Stimulated activated CD4-positive, alpha-beta T cell treated with anti-CD3 and anti-CD28 coated beads, Interleukin-1b, Interleukin-23, amount 100 ng/mL, for 1 hour (primary cell): ENCODE results near the gene SCN4A.
"Not testable (repeated sequence)": the region's sequence is repeated elsewhere in the genome, so short reads cannot be mapped to it uniquely, and the experiment has no call there.

Experiments
- DNase-seq, 2 donors: peaks; one replicate each; pipeline ENCODE4 v3.0.0-alpha.2; 2020; ENCODE audit warnings: low read depth in 2 of 2

Gene SCN4A

DNA sequence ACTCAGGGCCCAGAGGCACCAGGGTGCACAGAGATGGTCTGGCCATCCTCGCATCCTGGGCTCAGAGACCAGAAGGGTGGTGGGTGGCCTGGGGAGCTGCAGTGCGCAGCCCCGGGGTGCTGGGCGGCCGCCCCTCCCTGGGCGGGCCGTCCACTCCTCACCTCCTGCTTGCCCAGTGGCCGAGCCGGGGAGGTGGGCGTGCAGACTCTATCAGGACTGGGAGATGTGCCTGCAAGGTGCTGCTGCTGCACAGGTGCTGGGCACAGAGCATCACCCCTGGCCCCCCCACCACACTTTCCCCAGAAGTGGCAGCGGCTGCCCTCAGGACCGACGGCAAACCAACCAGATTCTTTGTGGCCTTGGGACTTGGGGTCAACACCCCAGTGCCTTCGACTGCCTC, at the start of gene SCN4A:
TSS of gene SCN4A (minus strand) at position 123 of the 400 bp plus-strand sequence. CDS start at position 46, 77 bp downstream.
- DNase-seq = no peak

DNA sequence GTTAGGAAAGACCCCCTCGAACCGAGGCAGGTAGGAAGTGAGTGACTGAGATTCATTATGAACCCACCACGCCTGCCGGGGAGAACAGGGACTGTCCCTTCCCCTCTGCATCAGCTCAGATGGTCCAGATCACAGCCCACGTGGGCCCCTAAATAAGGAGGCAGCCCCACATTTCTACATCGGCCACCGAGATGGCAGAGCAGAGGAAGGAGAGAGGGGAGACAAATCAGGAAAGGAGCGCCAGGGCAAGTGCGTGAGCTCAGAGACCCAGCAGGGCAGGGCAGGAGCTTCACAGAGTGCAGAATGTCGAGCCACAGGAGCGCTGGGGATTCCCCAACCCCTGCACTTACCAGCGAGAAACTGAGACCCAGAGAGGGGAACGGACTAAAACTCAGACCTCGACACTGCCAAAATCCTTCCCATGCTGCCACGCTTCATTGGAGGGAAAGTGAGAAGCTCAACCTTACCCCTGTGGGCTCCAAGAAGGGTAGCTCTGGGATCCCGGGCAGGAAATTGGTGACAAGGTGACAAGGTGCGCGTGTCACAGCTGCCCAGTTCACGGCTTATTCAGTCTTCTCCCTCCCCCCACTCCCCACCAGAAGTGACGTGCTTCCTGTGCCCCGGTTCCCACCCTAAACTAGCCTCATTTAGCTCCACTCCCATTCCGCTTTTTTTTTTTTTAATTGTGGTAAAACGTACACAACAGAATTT, 47.5 kb upstream of the SCN4A start, which contains the start of gene ICAM2:
TSS of gene ICAM2 (minus strand) at position 578 of the 711 bp plus-strand sequence. CDS start 13,942 bp downstream, outside the sequence.
- DNase-seq = peak; percentile 49 to 81

DNA sequence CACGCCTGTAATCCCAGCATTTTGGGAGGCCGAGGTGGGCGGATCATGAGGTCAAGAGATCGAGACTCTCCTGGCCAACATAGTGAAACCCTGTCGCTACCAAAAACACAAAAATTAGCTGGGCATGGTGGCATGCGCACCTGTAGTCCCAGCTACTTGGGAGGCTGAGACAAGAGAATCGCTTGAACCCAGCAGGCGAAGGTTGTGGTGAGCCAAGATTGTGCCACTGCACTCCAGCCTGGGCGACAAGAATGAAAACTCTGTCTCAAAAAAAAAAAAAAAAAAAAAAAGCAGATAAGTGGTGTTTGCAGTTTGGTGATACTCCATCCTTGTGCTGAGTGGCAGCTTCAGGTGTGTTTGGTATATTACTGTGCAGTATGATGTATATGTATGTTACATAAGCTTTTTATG, 46.8 kb upstream of the SCN4A start:
- DNase-seq = not testable (repeated sequence)

DNA sequence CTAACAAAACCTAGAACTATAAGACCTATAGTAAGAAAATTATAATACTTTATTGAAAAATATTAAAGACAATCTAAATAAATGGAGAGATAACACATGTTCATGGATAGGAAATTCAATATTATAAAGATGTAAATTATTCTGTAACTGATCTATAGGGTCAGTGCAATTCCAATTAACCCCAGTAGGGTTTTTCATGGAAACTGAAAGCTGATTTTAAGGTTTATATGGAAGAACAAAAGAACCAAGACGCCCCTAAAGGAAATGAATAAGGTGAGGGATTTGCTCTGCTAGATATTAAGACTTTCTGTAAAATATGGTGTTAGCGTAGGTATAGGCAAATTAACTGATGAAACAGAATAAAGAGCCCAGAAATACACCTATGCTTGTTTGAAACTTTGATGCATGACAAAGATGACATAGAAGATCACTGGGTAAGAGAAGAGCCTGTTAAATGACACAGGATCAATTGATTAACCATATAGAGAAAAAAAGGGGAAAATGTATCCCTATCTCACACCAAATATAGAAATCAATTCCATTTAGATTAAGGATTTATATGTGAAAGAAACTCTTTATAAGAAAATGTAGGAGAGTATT, 44.8 kb upstream of the SCN4A start:
- DNase-seq = no peak

DNA sequence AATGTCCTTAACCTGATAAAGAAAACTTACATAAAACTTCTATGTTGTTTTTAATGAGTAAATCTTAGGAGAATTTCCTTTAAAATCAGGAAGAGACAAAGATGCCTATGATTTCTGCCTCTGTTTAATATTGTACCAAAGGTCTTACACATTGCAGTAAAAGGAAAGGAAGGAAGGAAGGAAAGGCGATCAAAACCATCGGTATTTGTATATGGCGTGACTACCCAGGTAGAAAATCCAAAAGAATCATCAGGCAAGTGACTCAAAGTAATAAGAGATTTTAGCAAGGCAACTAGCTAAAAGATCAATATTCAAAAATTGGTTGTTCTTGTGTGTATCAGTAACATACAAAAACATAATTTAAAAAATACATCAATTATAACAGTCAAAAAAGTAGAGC, 44.3 kb upstream of the SCN4A start:
- DNase-seq = no peak

DNA sequence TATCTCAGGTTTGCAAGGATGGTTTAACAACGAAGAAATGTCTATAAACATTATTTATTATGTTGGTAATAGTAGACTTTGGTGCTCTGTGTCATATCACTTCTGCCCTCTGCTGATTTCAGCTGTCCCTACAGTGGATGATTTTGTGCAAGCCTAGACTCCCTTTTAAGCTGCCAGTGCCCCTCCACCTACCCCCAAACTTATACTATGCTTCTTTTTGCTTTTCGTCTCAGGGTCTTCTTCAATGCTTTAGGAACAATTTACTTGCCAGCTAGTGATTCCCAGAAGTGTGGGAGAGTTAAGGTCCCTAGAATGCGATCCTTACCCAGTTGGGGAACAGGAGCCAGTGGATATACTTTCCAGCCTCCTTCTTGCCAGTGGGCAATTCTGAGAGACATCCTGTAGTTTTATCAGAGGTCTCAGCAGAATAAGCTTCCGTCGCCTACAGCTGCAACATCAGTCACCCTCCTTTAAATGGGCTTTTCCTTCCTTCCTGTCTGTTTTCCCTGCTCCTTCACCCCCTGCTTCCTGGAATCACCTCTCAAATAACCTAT, 43.6 kb upstream of the SCN4A start:
- no peak for DNase-seq

DNA sequence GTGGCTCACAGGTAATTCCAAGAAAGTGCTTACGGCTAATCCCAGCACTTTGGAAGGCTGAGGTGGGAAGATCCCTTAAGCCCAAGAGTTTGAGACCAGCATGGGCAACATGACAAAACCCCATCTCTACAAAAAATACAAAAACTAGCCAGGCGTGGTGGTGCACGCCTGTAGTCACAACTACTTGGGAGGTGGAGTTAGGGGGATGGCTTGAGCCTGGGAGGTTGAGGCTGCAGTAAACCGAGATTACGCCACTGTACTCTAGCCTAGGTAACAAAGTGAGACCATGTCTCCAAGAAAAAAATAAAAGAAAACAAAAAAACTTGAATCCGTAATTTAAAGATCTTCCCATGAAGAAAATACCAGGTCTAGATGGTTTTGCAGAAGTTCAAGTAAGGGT, 42.7 kb upstream of the SCN4A start:
- no peak for DNase-seq

DNA sequence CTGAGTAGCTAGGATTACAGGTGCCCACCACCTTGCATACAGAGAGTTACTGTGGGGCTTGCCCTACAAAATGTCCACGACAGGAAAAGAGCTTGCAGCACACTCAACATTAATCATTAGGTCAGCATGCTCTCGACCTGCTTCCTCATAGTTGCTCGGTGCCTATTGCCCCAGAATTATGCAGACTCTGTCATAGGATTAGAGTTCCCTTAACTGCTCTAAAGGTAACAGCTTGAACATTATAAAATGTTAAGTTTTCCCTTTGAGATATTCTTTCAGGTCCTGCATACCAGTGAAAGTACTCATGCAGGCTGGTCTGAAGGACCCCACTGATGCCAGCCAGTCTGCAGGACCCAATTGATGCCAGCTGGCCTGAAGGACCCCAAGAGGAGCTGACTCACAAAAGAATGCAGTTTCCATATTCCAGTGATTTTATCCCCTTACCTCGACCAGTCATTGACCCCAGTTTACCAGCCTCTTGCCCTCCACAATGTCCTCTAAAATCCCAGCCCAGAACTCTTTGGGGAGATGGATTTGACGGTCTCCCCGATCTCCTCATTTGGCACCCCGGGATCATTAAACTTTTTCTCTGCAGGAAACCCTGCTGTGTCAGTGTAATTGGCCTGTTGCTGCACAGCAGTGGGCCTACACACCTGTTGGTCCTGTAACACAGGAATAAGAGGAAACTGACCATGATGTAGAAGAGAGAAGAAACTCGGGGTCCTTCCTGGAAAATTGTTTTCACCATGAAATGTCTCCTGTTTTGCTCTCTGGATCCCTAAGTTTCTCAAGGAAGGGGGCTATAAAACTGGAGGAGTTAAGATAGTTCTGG, 37.1 kb upstream of the SCN4A start:
- no peak for DNase-seq

DNA sequence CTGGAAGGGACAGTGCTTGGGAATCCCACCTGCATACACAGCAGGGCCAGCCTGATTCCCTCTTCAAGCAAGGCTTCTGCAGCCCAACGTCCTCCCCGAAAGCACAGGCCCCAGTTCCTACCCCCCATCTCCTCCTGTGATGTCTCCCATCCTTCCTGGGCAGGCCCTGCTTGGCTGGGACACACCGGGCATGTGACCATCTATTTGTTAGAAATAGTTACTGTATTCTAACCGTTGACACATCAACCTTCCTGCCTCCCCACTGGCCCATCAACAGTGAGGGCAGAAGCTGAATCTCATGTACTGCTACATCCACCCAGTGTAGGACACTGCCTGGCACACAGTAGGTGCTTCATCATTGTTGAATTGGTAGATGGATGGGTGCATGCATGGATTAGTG, 36.1 kb upstream of the SCN4A start:
- DNase-seq = no peak

DNA sequence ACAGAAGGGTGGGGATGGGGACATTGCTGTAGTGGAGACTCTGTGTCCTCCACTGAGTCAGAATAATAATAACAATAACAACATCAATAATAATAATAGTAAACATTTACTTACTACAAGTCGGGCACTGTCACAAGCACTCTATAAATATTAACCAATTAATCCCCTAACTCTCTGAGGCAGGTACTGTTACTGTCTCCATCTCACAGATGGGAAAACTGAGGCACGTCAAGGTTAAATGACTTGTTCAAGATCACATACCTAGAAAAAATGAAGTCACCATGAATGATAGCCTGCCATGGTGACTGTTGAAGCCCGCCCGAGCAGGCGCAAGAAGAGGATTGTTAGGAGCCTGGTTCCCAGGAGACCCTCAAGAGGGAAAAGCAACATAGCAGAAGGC, 35.6 kb upstream of the SCN4A start:
- no peak for DNase-seq

DNA sequence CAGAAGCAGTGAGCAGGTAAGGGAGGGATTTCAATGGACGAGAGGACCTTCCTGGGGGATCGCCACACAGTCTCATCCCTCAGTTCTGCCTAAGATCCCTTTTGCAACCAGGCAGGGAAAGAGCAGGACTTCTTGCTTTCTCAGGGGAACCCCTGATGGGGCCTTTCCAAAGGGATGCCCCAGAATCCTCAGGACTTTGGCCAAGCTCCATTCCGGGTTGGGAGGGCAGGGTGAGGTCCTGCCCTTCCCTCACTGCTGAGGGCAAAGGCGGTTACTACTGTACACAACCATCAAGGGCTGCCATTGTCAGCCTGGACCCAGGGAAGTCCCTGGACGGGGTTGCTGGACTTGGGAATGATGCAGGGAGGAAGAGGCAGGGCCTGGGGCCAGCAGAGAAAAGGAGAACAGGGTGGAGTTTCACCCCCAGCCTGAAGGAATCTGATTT, 35.1 kb upstream of the SCN4A start:
- DNase-seq = no peak

DNA sequence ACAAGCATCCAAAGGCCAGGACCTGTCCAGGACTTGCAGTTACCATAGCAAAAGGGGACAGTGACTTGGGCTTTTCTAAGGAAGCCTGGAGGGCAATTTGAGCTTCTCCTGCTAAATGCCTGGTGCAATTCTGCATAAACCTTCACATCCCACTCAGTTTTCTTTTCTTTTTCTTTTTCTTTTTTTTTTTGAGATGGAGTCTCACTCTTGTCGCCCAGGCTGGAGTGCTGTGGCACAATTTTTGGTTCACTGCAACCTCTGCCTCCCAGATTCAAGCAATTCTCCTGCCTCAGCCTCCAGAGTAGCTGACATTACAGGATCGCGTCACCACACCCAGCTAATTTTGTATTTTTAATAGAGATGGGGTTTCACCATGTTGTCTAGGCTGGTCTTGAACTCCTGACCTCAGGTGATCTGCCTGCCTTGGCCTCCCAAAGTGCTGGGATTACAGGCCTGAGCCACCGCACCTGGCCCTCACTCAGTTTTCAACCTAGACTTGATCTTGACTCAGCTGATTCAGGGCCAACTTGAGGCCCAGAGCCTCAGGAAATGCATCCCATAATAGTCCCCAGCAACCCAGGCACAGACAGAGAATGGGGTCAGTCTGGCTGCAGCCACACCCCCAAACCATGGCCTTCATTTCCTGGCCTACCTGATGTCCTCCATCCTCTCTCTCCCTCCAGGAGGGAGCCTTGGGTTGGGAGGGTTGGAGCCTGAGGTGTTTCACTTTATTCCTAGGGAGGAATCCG, 34.5 kb upstream of the SCN4A start:
- DNase-seq = not testable (repeated sequence)

DNA sequence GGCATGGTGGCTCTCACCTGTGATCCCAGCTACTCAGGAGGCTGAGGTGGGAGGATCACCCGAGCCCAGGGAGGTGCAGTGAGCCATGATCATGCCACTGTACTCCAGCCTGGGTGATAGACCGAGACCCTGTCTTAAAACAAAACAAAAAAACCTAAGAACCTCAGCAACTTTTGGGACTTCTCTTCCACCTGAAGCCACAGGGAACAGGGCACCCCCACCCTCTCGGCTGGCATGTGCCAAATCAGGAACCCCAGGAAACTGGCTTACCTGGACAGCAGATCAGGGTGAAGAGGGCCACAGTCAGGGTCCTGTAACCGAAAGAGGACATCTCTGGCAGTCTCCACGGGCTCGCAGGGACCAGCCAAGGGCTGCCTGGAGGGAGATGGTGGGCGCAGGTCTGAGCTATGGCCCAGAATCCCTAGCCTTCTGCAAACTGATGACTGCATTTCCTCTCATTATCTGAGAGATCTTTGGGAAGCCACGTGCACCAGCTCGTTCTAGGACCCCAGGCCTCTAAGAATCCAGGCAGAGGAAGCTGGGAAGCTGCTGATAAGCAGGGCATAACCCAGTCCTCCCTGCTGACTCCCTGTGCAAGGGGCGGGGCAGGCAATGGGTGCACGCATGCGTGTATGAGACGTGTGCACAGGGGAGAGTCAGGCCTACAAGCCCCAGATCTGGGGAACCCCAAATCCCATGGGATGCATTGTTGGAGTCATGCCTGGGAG, 33.8 kb upstream of the SCN4A start:
- DNase-seq = no peak

DNA sequence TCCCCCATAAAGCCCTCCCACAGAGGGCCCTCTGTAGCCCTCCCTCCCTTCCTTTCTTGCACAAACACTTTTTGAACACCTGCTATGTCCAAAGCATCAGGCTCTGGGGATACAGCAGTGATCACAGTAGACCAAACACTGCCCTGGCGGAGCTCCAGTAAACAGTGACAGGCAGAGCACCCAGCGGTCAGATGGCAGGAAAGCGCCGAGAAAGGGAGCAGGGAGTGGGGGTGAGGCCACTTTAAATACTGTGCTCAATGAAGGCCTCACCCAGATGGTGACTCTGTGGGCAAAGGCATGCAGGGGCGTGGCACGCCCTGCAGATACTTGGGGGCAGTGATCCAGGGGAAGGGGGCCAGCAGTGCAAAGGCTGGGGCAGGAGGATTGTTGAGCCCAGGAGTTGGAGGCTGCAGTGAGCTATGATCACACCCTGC, 33.0 kb upstream of the SCN4A start:
- DNase-seq = no peak

DNA sequence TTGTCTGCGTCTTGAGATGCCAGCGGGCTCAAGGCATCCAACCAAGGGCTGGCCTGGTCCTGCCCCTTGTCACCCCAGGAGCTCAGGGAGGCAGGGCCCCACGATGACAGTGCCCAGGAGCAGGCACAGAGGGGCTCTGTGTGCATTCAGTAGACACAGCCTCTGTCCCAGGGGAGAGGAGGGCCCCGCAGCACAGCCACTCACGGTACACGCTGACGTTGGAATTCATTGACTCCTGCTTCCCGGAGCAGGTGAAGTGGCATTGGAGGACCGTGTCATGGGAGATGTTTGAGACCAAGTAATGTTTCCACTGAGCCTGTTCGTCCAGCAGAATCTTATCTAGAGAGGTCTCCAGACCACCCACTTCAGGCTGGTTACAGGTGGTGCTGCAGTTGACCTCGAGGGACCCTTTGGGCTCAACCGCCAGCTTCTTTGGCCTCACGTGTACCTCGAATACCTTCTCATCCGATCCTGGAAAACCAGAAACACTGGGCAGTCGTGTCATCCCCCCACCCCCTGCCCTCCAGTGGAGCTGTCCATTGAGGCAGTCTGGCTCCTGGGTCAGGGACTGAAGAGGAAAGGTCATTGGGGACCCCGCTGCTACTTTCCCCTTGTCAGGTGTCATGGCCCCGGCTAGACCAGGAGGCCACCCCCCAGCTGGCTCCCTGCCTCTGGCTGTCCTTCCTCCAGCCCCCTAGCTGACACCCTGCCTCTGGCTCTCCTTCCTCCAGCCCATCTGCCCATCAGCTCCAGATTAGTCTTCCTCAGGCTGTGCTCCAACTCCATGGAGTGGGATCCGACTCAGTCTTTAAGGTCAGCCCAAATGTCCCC, 32.4 kb upstream of the SCN4A start:
- DNase-seq = no peak

DNA sequence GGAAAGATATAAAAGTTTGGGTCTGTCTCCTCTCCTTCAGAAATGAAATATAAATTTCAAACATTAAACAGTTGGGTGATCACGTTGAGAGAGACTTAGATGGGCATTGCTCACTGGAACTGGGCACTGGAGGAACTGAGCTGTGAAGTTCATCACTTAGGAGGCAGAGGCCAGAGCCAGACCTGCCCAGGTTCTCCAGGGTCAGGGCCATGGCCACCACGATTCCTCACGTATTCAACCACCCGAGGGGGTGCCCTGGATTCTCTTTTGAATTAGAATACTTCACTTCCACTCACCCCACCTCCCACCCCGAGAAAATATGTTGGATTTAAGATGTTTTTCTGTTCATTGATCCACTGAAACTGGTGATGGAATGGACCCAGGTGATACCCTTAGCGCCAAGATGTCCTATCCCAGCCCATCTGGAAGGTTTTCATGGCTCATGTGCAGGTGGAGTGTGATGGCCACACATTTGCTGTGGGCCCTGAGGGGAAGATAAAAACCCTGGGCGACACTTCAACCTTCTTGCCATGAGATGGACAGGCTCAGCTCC, 31.6 kb upstream of the SCN4A start:
- no peak for DNase-seq

DNA sequence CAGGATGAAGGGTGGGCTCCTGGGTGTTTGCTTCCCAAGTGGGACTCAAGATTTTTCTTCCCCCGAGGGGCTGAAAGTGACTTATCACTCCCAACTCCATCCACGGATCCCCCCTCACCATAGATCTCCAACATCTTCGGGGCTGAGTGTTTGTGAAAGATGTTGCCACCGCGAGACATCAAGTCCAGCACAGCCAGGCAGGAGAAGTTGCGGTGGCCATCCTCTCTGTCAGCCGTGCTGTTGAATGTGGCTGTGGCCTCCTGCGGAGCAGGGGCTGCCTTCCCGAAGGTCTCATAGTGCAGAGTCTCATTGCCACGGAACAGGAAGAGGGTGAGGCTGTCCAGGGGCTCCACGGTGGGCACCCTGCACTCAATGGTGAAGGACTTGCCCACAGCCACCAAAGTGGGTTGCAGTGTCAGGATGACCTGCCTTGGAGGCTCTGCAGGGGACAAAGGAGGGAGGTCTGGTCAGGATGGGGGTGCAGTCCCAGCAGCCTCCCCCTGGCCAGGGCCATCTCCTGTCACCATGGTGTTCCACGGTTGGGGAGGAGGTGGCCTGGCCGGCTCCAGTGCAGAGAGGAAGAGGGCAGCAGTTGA, 30.9 kb upstream of the SCN4A start:
- DNase-seq = no peak

DNA sequence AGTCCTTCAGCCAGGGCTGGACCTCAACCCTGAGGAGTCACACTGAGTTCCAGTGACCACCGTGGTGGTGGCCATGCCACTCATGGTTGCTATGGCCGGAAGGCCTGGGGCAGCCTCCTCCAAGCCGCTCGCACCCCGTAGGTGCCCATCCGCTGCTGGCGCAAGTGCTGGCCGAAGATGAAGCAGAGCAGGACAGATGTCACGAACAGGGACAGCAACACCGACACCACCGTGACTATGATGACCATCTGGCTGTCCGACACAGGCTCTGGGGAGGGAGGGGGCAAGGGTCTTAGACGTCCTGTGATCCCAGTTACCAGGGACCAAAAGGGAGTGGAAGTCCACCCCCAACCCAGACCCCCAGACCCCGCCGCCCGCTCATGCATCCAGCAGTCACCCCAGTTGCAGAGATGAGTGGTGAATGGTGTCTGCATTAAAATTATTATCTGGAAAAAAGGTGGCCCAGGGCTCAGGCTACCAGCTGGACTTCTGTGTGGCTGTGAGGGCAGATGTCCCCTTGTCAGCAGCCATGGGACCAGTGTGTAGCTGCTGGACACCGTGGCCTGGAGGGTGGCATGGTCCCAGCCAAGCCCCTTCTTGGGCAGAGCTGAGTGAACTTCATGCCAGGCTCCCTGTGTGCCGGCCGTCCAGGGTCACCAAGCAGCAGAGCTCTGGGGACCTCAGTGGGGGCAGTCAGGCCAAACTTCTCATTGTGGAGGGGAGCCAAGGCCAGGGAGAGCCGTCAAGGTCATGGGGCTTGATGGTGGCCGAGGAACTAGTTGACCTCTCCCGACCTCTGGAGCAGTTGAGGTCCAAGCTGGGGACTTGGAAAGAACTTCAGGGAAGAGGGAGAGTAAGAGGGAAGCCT, 30.2 kb upstream of the SCN4A start:
- DNase-seq = no peak
